Astrocyte of the hippocampus (primary cell): ENCODE results near the gene MACROD2.
"Not testable (repeated sequence)": the region's sequence is repeated elsewhere in the genome, so short reads cannot be mapped to it uniquely, and the experiment has no call there.

Experiments used
- DNase-seq: peaks from one replicate; pipeline ENCODE4 v3.0.0; 2011; ENCODE audit warnings: low read depth, low spot score

MACROD2 gene

GRCh38 chr20:14947946-14948345 lies 952.6 kb downstream of the MACROD2 start:
- DNase-seq, result no peak

- DNase-seq, result peak; percentile 5
These were observed 953.1 kb downstream of the MACROD2 start for GRCh38 chr20:14948416-14948815.

- DNase-seq, result no peak
These were observed 955.3 kb downstream of the MACROD2 start for GRCh38 chr20:14950633-14951032.

DNA sequence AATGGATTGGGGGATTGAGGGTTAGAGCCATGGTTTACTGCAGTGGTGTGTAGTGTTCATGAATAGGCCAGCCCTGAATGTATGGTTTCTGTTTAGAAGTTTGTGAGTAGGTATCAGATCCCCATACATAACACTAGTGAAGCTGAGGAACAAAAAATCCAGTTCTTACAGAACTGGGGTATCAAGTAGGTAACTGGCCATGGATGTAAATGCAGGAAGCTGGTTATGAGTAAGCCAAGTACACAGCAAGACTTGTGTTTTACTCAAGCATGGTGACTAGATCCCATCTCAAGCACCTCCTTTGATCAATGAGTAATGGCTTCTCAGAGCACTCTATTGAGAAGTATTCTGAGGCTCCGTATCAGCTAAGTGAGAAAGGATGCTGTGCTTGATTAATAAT lies 955.8 kb downstream of the MACROD2 start:
- no peak for DNase-seq

- peak; percentile 39 for DNase-seq
These were observed 956.5 kb downstream of the MACROD2 start for GRCh38 chr20:14951707-14952418.

DNA sequence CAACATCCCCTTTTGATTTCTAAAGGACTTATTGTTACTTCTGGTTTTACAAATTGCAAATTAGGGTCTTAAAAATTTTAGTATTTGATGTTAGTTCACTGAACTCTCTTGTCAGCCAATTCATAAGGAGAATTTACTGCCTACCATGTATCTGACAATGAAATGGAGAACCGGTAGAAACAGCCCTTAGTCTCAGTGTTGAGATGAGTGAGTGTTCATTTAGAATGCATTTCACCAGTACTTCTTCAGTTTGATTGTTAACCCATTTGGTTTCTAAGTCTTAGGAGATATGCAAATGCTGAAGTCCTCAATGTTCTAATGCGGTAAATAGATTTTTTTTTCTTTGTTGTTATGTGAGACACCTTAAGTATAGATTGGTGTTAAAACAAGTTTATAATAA lies 958.4 kb downstream of the MACROD2 start:
- DNase-seq, result no peak

- DNase-seq, result no peak
These were observed 960.1 kb downstream of the MACROD2 start for GRCh38 chr20:14955399-14955798.

DNA sequence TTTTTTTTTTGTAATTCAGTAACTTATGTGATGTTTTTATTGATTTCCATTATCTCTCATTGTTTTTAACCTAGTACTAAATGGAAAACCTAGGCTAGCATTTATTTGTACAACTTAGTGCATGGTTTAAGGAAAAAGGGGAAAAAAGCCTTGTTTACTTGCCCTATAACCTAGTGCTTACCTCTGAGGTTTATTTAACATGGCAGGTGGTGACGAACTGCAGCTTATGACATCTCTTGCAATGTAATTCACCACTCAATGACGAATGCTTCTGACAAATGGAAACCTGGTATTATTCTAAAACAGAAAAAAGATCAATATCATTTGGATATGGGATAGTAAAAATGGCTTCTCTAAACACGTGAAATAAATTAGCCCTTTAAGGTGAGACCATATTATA lies 960.7 kb downstream of the MACROD2 start:
- DNase-seq, result no peak

GRCh38 chr20:14956538-14956937 lies 961.2 kb downstream of the MACROD2 start:
- no peak for DNase-seq

- DNase-seq, result no peak
These were observed 962.1 kb downstream of the MACROD2 start for GRCh38 chr20:14957402-14957801.

GRCh38 chr20:14958626-14959025 lies 963.3 kb downstream of the MACROD2 start:
- DNase-seq, result no peak

- DNase-seq, result no peak
These were observed 964.5 kb downstream of the MACROD2 start for GRCh38 chr20:14959506-14960475.

DNA sequence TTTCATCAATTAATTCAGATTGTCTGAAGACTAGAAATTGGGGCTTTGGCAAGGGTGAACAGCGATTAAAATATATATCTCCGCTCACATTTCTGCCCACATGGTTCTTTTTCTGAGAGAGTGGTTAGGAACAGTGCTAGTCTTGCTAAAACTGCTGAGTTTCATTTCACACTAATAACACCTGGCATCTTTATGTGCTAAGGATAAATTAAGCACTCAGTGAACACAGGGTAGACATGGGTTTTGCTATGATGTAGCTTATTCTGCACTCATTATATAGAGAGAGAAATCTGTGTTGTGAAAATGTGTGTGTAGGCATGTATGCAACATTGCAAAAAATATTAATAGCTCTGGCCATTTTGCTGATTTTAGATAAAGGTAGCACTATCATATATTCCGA lies 965.5 kb downstream of the MACROD2 start:
- no peak for DNase-seq

DNA sequence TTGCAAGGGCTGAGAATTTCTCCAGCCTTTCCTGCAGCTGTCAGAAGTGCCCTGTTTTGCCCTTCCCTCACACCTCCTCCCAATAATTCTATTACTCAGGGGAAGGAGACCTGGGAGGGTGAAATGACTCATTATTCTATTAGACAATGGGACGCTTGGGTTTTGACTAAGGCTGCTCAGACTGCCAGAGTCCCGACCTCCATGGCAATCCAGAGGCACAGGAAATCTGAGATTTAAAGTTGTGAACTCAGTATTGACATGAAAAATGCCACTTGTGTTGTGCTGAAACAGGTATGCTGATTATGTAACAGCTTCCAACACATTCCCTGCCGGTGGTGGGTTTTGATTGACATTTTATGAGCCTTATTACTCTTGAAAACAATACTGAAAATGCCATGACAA lies 967.9 kb downstream of the MACROD2 start:
- peak; percentile 59 for DNase-seq

- DNase-seq, result no peak
These were observed 970.9 kb downstream of the MACROD2 start for GRCh38 chr20:14966203-14966602.

- no peak for DNase-seq
These were observed 971.5 kb downstream of the MACROD2 start for GRCh38 chr20:14966808-14967207.

DNA sequence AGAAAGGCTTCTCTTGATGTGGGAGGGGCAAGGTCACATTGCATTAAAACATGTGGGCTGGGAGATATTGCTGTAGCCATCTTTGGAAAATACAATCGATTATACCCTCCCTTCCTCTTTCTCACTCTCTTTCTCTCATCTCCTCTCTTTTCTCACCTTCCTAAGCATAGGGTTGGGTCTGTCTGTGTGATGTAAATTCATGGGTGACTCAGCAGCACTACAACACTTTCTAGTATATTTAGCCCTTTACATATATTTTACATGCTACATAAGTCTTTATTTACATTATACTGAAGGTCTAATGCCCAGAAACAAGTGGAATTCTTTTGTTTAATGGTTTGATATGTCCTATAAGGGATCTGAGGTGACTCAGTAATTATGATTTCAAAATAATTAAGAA lies 976.9 kb downstream of the MACROD2 start:
- DNase-seq, result no peak

GRCh38 chr20:14972690-14973089 lies 977.4 kb downstream of the MACROD2 start:
- no peak for DNase-seq

DNA sequence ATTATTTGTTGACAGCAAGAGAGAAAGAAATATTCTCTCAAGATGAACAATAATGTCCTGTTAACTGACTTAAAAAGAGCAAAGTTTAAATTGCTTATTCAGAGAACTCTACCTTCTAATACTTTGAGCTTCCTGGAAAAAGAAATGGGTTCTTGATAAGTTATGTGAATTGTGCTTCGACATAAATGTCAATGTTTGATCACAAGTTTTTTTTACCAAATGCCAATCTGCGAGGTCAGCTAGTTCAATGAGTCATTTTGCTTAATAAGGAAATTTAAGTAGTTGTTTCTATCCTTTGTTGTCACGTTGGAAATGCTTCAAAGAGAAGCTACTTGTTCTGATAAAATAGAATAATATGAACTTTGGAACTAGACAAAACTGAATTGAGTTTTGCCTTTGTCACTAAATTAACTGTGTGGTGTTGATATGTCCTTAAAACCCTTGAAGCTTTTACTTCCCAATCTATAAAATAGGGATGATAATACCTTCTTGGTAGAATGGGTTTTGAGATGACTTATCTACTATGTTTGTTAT lies 984.2 kb downstream of the MACROD2 start:
- no peak for DNase-seq

DNA sequence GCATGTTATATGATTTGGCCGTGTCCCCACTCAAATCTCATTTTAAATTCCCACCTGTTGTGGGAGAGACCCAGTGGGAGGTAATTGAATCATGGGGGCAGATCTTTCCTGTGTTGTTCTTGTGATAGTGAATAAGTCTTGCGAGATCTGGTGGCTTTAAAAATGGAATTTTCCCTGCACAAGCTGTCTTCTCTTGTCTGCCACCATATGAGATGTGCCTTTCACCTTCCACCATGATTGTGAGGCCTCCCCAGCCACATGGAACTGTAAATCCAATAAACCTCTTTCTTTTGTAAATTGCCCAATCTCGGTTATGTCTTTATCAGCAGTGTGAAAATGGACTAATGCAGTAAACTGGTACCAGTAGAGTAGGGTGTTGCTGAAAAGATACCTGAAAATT lies 986.2 kb downstream of the MACROD2 start:
- not testable (repeated sequence) for DNase-seq

DNA sequence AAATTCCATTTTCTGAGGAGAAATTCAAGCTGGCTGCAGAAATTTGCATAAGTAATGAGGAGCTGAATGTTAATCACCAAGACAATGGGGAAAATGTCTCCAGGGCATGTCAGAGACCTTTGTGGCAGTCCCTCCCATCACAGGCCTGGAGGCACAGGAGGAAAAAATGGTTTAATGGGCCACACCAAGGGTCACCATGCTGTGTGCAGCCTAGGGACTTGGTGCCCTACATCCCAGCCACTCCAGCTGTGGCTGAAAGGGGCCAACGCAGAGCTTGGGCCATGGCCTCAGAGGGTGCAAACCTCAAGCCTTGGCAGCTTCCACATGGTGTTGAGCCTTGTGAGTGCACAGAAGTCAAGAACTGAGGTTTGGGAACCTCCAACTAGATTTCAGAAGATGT lies 987.0 kb downstream of the MACROD2 start:
- not testable (repeated sequence) for DNase-seq

GRCh38 chr20:14984305-14984704 lies 989.0 kb downstream of the MACROD2 start:
- DNase-seq, result no peak
